Activated naive CD4-positive, alpha-beta T cell treated with anti-CD3 and anti-CD28 coated beads, Interleukin-2, amount 50 U/mL, for 72 hours (primary cell): ENCODE results near the gene NDUFA13. TPM values are rescaled to one million over a fixed set of nuclear protein-coding genes. Genes with fewer than 3 reads are reported as not detected.

ENCODE experiments used
- ATAC-seq, 2 donors: fragments of 150-1000 bp; cut with Tn5 transposase; 2 replicates each; pipeline ENCODE4 v1.10.0; 2021; ENCODE audit warnings: mild to moderate bottlenecking in 2 of 2, moderate library complexity in 2 of 2
- DNase-seq, 2 donors: peaks; one replicate each; pipeline ENCODE4 v3.0.0; 2021 to 2022; ENCODE audit warnings: low spot score in 2 of 2
- H3K27ac Mint-ChIP-seq, 2 donors: one replicate each; pipeline ENCODE4 v1.8.0; 2022; ENCODE audit warnings: mild to moderate bottlenecking in 2 of 2, mixed read lengths in 2 of 2
- H3K36me3 Mint-ChIP-seq, 2 donors: one replicate each; pipeline ENCODE4 v1.8.0; 2022; ENCODE audit warnings: mixed read lengths in 2 of 2
- H3K9me3 Mint-ChIP-seq, 2 donors: one replicate each; pipeline ENCODE4 v1.8.0; 2022; ENCODE audit warnings: mixed read lengths in 2 of 2
- total RNA-seq, 2 donors: library from RNA; stranded (reverse); gene quantifications; one replicate each; pipeline ENCODE4 v1.2.3, GENCODE V29; 2022

The NDUFA13 gene
- total RNA-seq, 2 donors from 2014 or later, result 358 to 407 TPM

GRCh38 chr19:19487077-19487949, 28.7 kb upstream of the NDUFA13 start:
- DNase-seq (no peak), ATAC-seq (no peak)
- peaks cover 5 to 11% of the 10 kb centered on the region in 2 donors for H3K36me3 Mint-ChIP-seq
- H3K9me3 Mint-ChIP-seq, result no peaks in the 10 kb centered on the region
- H3K27ac Mint-ChIP-seq, result peak overlapping the region; percentile 94 to 99

- DNase-seq (no peak), ATAC-seq (no peak)
- Mint-ChIP-seq H3K9me3 (no peaks in the 10 kb centered on the region), H3K27ac (peak overlapping the region; percentile 94 to 99), H3K36me3 (peaks cover 2 to 5% of the 10 kb centered on the region in 2 donors)
These were observed 27.8 kb upstream of the NDUFA13 start for GRCh38 chr19:19487950-19488874.

- peak; percentile 86 to 90 for ATAC-seq
- peak; percentile 78 to 91 for DNase-seq
- peak overlapping the region; percentile 94 to 99 for H3K27ac Mint-ChIP-seq
- H3K36me3 Mint-ChIP-seq, result peaks cover 0 to 4% of the 10 kb centered on the region in 2 donors
- no peaks in the 10 kb centered on the region for H3K9me3 Mint-ChIP-seq
These were observed 26.9 kb upstream of the NDUFA13 start for GRCh38 chr19:19488875-19489690.

GRCh38 chr19:19489804-19490204, 26.2 kb upstream of the NDUFA13 start:
- DNase-seq, result no peak
- Mint-ChIP-seq H3K27ac (peak overlapping the region; percentile 94 to 99), H3K36me3 (peaks cover 0 to 4% of the 10 kb centered on the region in 2 donors), H3K9me3 (no peaks in the 10 kb centered on the region)
- ATAC-seq, result peak in 1 of 2 donors; percentile 32

- H3K9me3 Mint-ChIP-seq, result no peaks in the 10 kb centered on the region
- H3K36me3 Mint-ChIP-seq, result peaks cover 0 to 4% of the 10 kb centered on the region in 2 donors
- peak; percentile 78 to 81 for DNase-seq
- ATAC-seq, result peak; percentile 12 to 27
- H3K27ac Mint-ChIP-seq, result peak overlapping the region; percentile 94 to 99
These were observed 25.6 kb upstream of the NDUFA13 start for GRCh38 chr19:19490214-19490968.

GRCh38 chr19:19491321-19492025, 24.6 kb upstream of the NDUFA13 start:
- peak overlapping the region in 1 of 2 donors; percentile 86 for H3K27ac Mint-ChIP-seq
- ATAC-seq, result no peak
- no peaks in the 10 kb centered on the region for H3K9me3 Mint-ChIP-seq
- peaks cover 0 to 4% of the 10 kb centered on the region in 2 donors for H3K36me3 Mint-ChIP-seq
- no peak for DNase-seq

GRCh38 chr19:19492026-19492610, 23.9 kb upstream of the NDUFA13 start:
- DNase-seq (no peak), ATAC-seq (no peak)
- Mint-ChIP-seq H3K36me3 (peaks cover 0 to 4% of the 10 kb centered on the region in 2 donors), H3K9me3 (no peaks in the 10 kb centered on the region), H3K27ac (no peak overlapping the region)

- Mint-ChIP-seq H3K36me3 (peaks cover 0 to 4% of the 10 kb centered on the region in 2 donors), H3K27ac (peak overlapping the region in 1 of 2 donors; percentile 44), H3K9me3 (no peaks in the 10 kb centered on the region)
- DNase-seq, result no peak
- ATAC-seq, result no peak
These were observed 22.0 kb upstream of the NDUFA13 start for GRCh38 chr19:19493841-19494546.

- Mint-ChIP-seq H3K9me3 (no peaks in the 10 kb centered on the region), H3K27ac (peak overlapping the region; percentile 58 to 87), H3K36me3 (no peaks in the 10 kb centered on the region)
- ATAC-seq (no peak), DNase-seq (no peak)
These were observed 20.1 kb upstream of the NDUFA13 start for GRCh38 chr19:19495614-19496603.

GRCh38 chr19:19498255-19498991, 17.6 kb upstream of the NDUFA13 start:
- no peak for ATAC-seq
- H3K9me3 Mint-ChIP-seq, result no peaks in the 10 kb centered on the region
- H3K36me3 Mint-ChIP-seq, result peaks cover 9 to 12% of the 10 kb centered on the region in 2 donors
- no peak for DNase-seq
- H3K27ac Mint-ChIP-seq, result peak overlapping the region; percentile 22 to 74

GRCh38 chr19:19499272-19499995, 16.6 kb upstream of the NDUFA13 start:
- Mint-ChIP-seq H3K36me3 (peaks cover 9 to 12% of the 10 kb centered on the region in 2 donors), H3K27ac (peak overlapping the region in 1 of 2 donors; percentile 74), H3K9me3 (no peaks in the 10 kb centered on the region)
- DNase-seq, result no peak
- no peak for ATAC-seq

GRCh38 chr19:19500975-19501644, 14.9 kb upstream of the NDUFA13 start:
- no peak for DNase-seq
- peaks cover 9 to 12% of the 10 kb centered on the region in 2 donors for H3K36me3 Mint-ChIP-seq
- H3K27ac Mint-ChIP-seq, result no peak overlapping the region
- no peak for ATAC-seq
- H3K9me3 Mint-ChIP-seq, result no peaks in the 10 kb centered on the region
